Prostate gland (tissue), 2 donors: ENCODE measurements around the gene ALS2CL.

Source experiments
- CTCF ChIP-seq, 4 experiments: fragments of 200-600 bp in 2 of 4; fragments of 450-650 bp in 2 of 4; sonication (generic) in 2 of 4; IDR thresholded peaks; 1 replicate in 3 of 4; 2 replicates in 1 of 4; pipeline ENCODE4 v1.5.1; 2016 to 2019; ENCODE audit warnings: antibody characterized with exemption in 4 of 4, mild to moderate bottlenecking in 2 of 4, moderate library complexity in 2 of 4
- POLR2A ChIP-seq: fragments of 450-650 bp; IDR thresholded peaks from one replicate; pipeline ENCODE4 v1.6.1; 2016; ENCODE audit warnings: antibody characterized with exemption, mild to moderate bottlenecking

GRCh38 chr3:46660003-46660402, 33.5 kb downstream of the ALS2CL start:
- no peak for TF ChIP-seq POLR2A
- TF ChIP-seq CTCF (IDR thresholded peaks at IDR 0.05): no peak
